CD4-positive, alpha-beta T cell treated with Interleukin-17A for 4 hours (primary cell): ENCODE data around the gene CYTH3.
"Not testable (repeated sequence)": the region's sequence is repeated elsewhere in the genome, so short reads cannot be mapped to it uniquely, and the experiment has no call there.

Experiments
- DNase-seq: peaks from one replicate; pipeline ENCODE4 v3.0.0-alpha.2; 2020; ENCODE audit warnings: mixed read lengths

CYTH3 gene

DNA sequence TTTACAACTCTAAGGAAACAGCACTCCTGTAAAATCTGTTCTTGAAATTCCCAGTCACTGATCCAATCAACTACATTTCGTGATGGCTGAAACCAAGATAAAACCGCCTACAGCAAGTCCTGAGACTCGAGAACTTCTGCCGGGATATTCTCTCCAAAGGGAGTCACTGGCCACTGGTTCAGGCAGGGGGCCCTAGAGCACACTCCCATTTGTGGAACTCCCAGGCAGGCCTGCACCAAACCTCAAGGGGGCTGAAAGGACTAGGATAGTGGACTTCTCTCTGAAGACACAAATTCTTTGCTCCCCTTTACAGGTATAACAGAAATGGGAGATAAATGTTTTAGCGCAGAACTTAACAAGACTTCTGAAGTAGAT lies 16.3 kb downstream of the CYTH3 start:
- DNase-seq: no peak

- DNase-seq: no peak
These were observed 17.6 kb downstream of the CYTH3 start for GRCh38 chr7:6254866-6255265.

GRCh38 chr7:6252748-6253147 lies 19.7 kb downstream of the CYTH3 start:
- no peak for DNase-seq

DNA sequence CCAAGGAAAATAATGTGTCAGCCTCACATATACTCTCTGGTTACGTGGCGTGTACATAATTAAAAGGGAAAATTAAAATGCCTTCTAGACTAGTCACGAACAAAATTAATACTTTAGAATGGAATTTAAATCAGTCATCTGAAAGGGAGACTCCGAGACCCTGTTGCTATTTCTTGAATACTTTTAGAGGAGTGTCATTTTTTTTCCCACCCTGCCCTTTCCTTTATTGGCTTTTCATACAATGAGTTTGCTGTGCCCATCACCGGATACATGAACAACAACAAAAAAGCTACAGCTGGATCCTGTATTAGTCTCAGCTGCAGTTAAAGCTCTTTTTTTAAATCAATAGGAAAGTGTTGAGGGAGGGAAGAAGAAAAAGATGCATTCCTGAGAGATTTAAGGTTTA lies 20.1 kb downstream of the CYTH3 start:
- DNase-seq: no peak

GRCh38 chr7:6251653-6252052 lies 20.8 kb downstream of the CYTH3 start:
- no peak for DNase-seq

- DNase-seq: no peak
These were observed 22.0 kb downstream of the CYTH3 start for GRCh38 chr7:6250364-6250833.

- no peak for DNase-seq
These were observed 23.4 kb downstream of the CYTH3 start for GRCh38 chr7:6249043-6249442.

- no peak for DNase-seq
These were observed 23.8 kb downstream of the CYTH3 start for GRCh38 chr7:6248581-6248980.

DNA sequence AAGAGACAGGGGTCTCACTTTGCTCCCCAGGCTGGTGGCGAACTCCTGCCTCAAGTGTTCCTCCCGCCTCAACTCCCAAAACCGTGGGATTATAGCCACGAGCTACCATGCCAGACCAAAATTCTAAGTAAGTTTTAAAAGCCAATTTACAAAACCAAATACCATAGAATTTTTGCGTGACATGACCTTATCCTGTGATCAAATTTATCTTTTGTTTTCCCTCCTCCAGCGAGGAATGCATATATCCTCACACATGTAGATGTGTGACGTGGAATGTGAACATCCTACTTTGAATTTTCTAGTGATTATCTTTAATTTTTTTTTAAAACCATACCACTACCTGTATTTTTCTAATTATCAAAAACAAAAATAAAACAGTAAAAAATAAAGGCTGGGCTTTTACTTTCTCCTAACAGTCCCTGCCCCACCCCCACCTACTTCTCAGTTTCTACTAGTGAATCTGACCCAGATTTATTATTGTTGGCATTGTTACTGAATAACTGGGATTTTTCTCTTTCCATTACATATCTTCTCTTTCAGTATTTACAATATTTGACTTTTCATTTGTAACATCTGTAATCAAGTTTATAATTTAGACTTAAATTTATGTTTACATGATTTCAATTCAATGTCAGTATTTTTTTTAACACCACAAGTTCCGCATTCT lies 26.0 kb downstream of the CYTH3 start:
- DNase-seq: no peak

GRCh38 chr7:6244021-6244420 lies 28.4 kb downstream of the CYTH3 start:
- no peak for DNase-seq

DNA sequence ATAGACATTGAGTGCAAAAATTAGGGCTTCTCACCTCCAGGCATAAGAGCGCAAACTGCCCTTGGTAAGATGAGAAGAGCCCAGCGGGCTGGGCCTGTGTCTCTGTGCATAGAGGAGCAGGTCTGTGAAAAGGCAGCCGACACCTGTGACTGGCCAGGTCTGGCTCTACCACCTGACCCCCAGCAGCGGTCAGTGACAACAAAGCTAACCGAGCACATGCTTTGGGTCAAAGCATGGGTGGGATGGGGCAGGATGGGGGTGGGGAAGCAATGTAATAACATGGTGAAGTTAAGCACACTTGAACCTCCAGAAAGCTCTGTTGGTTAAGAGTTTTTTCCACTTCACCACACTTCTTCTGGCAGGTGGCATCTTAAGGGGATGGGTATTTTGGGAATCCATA lies 29.3 kb downstream of the CYTH3 start:
- DNase-seq: no peak

DNA sequence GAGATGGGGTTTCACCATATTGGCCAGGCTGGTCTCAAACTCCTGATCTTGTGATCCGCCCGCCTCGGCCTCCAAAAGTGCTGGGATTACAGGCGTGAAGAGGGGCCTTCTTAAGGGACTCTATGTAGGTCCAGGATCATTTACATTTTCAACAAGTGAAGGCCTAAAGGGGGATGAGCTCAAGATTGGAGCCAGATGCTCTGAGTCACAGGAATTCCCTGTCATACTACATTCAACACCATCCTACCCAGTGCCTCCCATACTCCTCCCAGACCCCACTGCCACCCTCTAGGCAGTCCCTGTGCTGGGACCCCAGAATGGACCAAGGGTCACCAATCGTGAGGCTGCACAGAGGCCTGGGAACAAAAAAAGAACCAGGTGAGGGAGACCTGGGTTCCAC lies 29.9 kb downstream of the CYTH3 start:
- DNase-seq: no peak

GRCh38 chr7:6241607-6241973 lies 30.8 kb downstream of the CYTH3 start:
- DNase-seq: no peak

GRCh38 chr7:6238309-6238925 lies 34.0 kb downstream of the CYTH3 start:
- DNase-seq: no peak

DNA sequence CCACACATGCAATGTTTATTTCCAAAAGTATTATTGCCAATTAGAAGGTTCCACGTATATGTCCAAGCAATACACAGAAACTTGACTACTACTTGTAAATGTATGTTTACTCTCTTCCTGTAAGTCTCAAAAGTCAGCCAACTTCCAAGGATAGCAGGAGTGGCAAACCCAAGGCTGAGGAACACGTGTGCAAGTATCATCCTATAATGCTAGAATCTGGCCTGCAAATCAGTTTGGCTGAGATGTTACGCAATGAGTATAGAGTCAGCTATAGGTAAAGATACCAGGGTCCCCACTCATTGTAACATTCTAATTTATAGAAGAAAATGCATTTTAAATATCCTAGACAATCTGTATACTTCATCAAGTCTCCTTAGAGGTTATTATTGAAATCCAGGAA lies 34.7 kb downstream of the CYTH3 start:
- DNase-seq: no peak

DNA sequence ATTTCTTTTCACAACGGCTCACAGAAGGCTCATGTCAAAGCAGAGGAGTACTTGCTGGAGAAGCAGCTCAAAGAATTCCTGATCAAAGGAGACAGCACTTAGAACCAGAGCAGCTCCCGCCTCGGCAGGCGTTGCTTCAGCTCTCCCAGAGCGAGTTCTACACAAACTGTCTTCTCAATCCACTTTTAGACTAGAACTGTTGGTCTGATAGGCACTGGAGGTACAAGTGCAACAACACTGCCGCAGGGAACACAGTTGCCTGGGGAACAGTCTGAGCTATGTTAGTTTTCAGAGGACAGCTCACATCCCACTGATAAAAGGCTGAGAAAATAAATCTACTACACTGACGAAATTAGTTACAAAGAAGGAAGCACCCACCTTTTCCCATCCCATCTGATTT lies 35.4 kb downstream of the CYTH3 start:
- no peak for DNase-seq

- DNase-seq: no peak
These were observed 37.2 kb downstream of the CYTH3 start for GRCh38 chr7:6235029-6235871.

GRCh38 chr7:6234384-6234783 lies 38.0 kb downstream of the CYTH3 start:
- DNase-seq: peak; percentile 40

GRCh38 chr7:6232534-6232933 lies 39.9 kb downstream of the CYTH3 start:
- peak; percentile 11 for DNase-seq

GRCh38 chr7:6232116-6232515 lies 40.3 kb downstream of the CYTH3 start:
- no peak for DNase-seq

- no peak for DNase-seq
These were observed 41.2 kb downstream of the CYTH3 start for GRCh38 chr7:6231184-6231583.

DNA sequence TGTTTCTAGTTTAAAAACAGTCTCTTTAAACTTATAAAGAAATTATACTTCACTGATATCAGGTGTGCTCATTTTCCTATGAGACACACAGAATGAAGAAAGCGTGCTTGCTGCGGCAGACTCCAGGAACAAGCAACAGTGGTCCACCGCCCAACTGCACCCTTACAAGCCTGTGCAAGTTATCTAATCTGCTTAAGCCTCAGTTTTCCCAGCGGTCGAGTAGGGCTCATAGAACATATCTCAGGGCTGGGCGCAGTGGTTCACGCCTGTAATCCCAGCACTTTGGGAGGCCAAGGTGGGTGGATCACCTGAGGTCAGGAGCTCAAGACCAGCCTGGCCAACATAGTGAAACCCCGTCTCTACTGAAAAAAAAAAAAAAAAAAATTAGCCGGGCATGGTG lies 43.1 kb downstream of the CYTH3 start:
- not testable (repeated sequence) for DNase-seq

GRCh38 chr7:6228361-6229229 lies 43.8 kb downstream of the CYTH3 start:
- no peak for DNase-seq
